H1 (cell line): ENCODE results near the gene CLIC3. TPM values are rescaled to one million over a fixed set of nuclear protein-coding genes. Genes with fewer than 3 reads are reported as not detected.

Experiments
- CTCF ChIA-PET: fragments of 300-600 bp; sonication (Branson Sonifier 250); formaldehyde crosslinking; loops from one replicate; lab custom pipeline; 2021; ENCODE audit not compliant: partially characterized antibody; lab: Charles Lee
- POLR2A ChIA-PET: fragments of 300-600 bp; sonication (Branson Sonifier 250); formaldehyde crosslinking; loops from one replicate; lab custom pipeline; 2021; ENCODE audit warnings: inconsistent platforms; ENCODE audit not compliant: partially characterized antibody; lab: Charles Lee
- DNase-seq, 2 experiments: peaks; one replicate each; pipeline versions ENCODE4 v3.0.0 to v3.0.0-alpha.2; 2010 to 2022; ENCODE audit warnings: low spot score in 2 of 2, low read depth in 1 of 2, mixed read lengths in 1 of 2
- FAIRE-seq: peaks from 2 replicates; lab custom pipeline; 2011; peaks lifted over from hg19 to GRCh38; lab: Jason Lieb, UNC
- H2AFZ ChIP-seq: 2 replicates; pipeline ENCODE4 v1.8.1; 2012; ENCODE audit warnings: low read length, inconsistent platforms
- H2AK5ac ChIP-seq: 2 replicates; pipeline ENCODE4 v1.6.1; 2013; ENCODE audit warnings: low read depth, low read length
- H2BK120ac ChIP-seq: replicated peaks from 2 replicates; pipeline ENCODE3; 2013; ENCODE audit warnings: low read depth, low read length, inconsistent platforms
- H2BK12ac ChIP-seq: 2 replicates; pipeline ENCODE4 v1.6.1; 2013; ENCODE audit warnings: low read depth, low read length
- H2BK15ac ChIP-seq: 2 replicates; pipeline ENCODE4 v1.6.1; 2013; ENCODE audit warnings: low read length
- H2BK20ac ChIP-seq: 2 replicates; pipeline ENCODE4 v1.6.1; 2013; ENCODE audit warnings: low read length
- H2BK5ac ChIP-seq: 2 replicates; pipeline ENCODE4 v1.6.1; 2013; ENCODE audit warnings: low read depth, low read length
- H3K14ac ChIP-seq: 2 replicates; pipeline ENCODE4 v1.6.1; 2013; ENCODE audit warnings: inconsistent platforms; ENCODE audit not compliant: insufficient read length
- H3K18ac ChIP-seq: 2 replicates; pipeline ENCODE4 v1.6.1; 2013; ENCODE audit warnings: low read length; ENCODE audit errors: extremely low read depth
- H3K23ac ChIP-seq: 2 replicates; pipeline ENCODE4 v1.6.1; 2013; ENCODE audit warnings: inconsistent platforms; ENCODE audit not compliant: insufficient read length
- H3K23me2 ChIP-seq: 2 replicates; pipeline ENCODE4 v1.6.1; 2013; ENCODE audit warnings: low read depth, low read length
- H3K27ac ChIP-seq: 2 replicates; pipeline ENCODE4 v1.6.1; 2011; ENCODE audit warnings: low read depth, low read length, inconsistent platforms
- H3K27me3 ChIP-seq, 4 experiments: replicated peaks in 1 of 4; 1 replicate in 1 of 4; 2 replicates in 3 of 4; pipeline versions ENCODE4 v1.6.1 to v1.8.1; 2011 to 2013; ENCODE audit warnings: low read length in 3 of 4, mild to moderate bottlenecking in 3 of 4, inconsistent platforms in 2 of 4, mixed read lengths in 2 of 4, moderate library complexity in 1 of 4; ENCODE audit not compliant: control insufficient read depth in 3 of 4, insufficient read depth in 3 of 4; ENCODE audit errors: extremely low read depth in 1 of 4
- H3K36me3 ChIP-seq, 4 experiments: 2 replicates each; pipeline versions ENCODE4 v1.6.1 to v1.8.1; 2011 to 2013; ENCODE audit warnings: mild to moderate bottlenecking in 4 of 4, low read length in 3 of 4, moderate library complexity in 2 of 4, control low read depth in 1 of 4, inconsistent platforms in 1 of 4; ENCODE audit not compliant: insufficient read depth in 4 of 4, control insufficient read depth in 2 of 4
- H3K4ac ChIP-seq: replicated peaks from 2 replicates; pipeline ENCODE3; 2013; ENCODE audit warnings: low read length, low read depth, mixed read lengths, inconsistent platforms; ENCODE audit not compliant: insufficient read length
- H3K4me1 ChIP-seq, 4 experiments: replicated peaks in 1 of 4; 1 replicate in 1 of 4; 2 replicates in 3 of 4; pipeline versions ENCODE4 v1.6.1 to v1.8.1; 2011 to 2013; ENCODE audit warnings: low read length in 3 of 4, inconsistent platforms in 2 of 4, mixed read lengths in 1 of 4; ENCODE audit not compliant: insufficient read depth in 4 of 4, control insufficient read depth in 3 of 4
- H3K4me2 ChIP-seq, 2 experiments: 2 replicates each; pipeline versions ENCODE4 v1.6.1 to v1.8.1; 2011 to 2013; ENCODE audit warnings: low read depth in 2 of 2, low read length in 2 of 2, control low read depth in 1 of 2, inconsistent platforms in 1 of 2, mild to moderate bottlenecking in 1 of 2; ENCODE audit not compliant: insufficient read depth in 1 of 2
- H3K4me3 ChIP-seq, 4 experiments: fragments of 200-600, 300-600 bp in 1 of 4; sonication (generic), shearing (Covaris generic), sonication (Bioruptor Twin) in 1 of 4; 2 replicates each; pipeline versions ENCODE4 v1.5.1 to v1.8.1; 2011 to 2016; ENCODE audit warnings: low read length in 4 of 4, low read depth in 3 of 4, control low read depth in 2 of 4, inconsistent platforms in 2 of 4, mild to moderate bottlenecking in 2 of 4, mixed read lengths in 1 of 4, moderate library complexity in 1 of 4; ENCODE audit not compliant: insufficient read depth in 2 of 4; ENCODE audit errors: extremely low read depth in 1 of 4
- H3K56ac ChIP-seq: replicated peaks from 2 replicates; pipeline ENCODE3; 2013; ENCODE audit warnings: low read depth, mild to moderate bottlenecking, mixed read lengths, low read length, inconsistent platforms; ENCODE audit not compliant: insufficient read length
- H3K79me1 ChIP-seq: 2 replicates; pipeline ENCODE4 v1.6.1; 2013; ENCODE audit warnings: low read depth, low read length, control low read depth
- H3K79me2 ChIP-seq, 2 experiments: 2 replicates each; pipeline versions ENCODE4 v1.6.1 to v1.8.1; 2012 to 2013; ENCODE audit warnings: low read length in 2 of 2, mild to moderate bottlenecking in 2 of 2, inconsistent platforms in 1 of 2; ENCODE audit not compliant: insufficient read depth in 2 of 2, control insufficient read depth in 1 of 2
- H3K9ac ChIP-seq, 4 experiments: replicated peaks in 1 of 4; 1 replicate in 1 of 4; 2 replicates in 3 of 4; pipeline versions ENCODE4 v1.6.1 to v1.8.1; 2011 to 2013; ENCODE audit warnings: low read depth in 3 of 4, low read length in 3 of 4, control low read depth in 2 of 4, mild to moderate bottlenecking in 2 of 4, moderate library complexity in 2 of 4, inconsistent platforms in 1 of 4; ENCODE audit errors: extremely low read depth in 1 of 4
- H3K9me3 ChIP-seq, 2 experiments: 2 replicates each; pipeline versions ENCODE4 v1.6.1 to v1.8.1; 2012 to 2013; ENCODE audit warnings: mild to moderate bottlenecking in 2 of 2, moderate library complexity in 2 of 2, control low read depth in 1 of 2, inconsistent platforms in 1 of 2, low read depth in 1 of 2, low read length in 1 of 2, mixed read lengths in 1 of 2; ENCODE audit not compliant: insufficient read depth in 2 of 2
- H4K20me1 ChIP-seq, 2 experiments: replicated peaks in 1 of 2; 2 replicates each; pipeline versions ENCODE3 to v1.8.1; 2011 to 2013; ENCODE audit warnings: inconsistent platforms in 2 of 2, low read length in 2 of 2, mild to moderate bottlenecking in 1 of 2; ENCODE audit not compliant: insufficient read depth in 2 of 2, control insufficient read depth in 1 of 2
- H4K5ac ChIP-seq: 2 replicates; pipeline ENCODE4 v1.6.1; 2013; ENCODE audit warnings: low read length, low read depth, mixed read lengths, inconsistent platforms; ENCODE audit not compliant: insufficient read length
- H4K8ac ChIP-seq: 2 replicates; pipeline ENCODE4 v1.8.0; 2013; ENCODE audit warnings: mild to moderate bottlenecking, moderate library complexity, low read length, inconsistent platforms; ENCODE audit not compliant: insufficient read depth; ENCODE audit errors: extremely low read depth
- H4K91ac ChIP-seq: replicated peaks from 2 replicates; pipeline ENCODE3; 2013; ENCODE audit warnings: low read length, mixed read lengths, inconsistent platforms; ENCODE audit not compliant: insufficient read length
- CREB1 ChIP-seq: IDR thresholded peaks from 2 replicates; pipeline ENCODE4 v1.6.1; 2012; ENCODE audit warnings: inconsistent platforms
- WGBS, 2 experiments: shearing (Covaris generic) in 1 of 2; methylation state at CpG; one replicate each; pipeline versions ENCODE4 v1.1.6 to v1.1.7; 2013 to 2015; ENCODE audit warnings: low lambda C conversion rate in 2 of 2, mixed read lengths in 2 of 2, inconsistent platforms in 1 of 2, low coverage in 1 of 2, missing lambda C conversion rate in 1 of 2; ENCODE audit not compliant: insufficient replicate concordance in 2 of 2, insufficient coverage in 1 of 2, insufficient read length in 1 of 2; ENCODE audit errors: extremely low coverage in 1 of 2, missing lambda C conversion rate in 1 of 2; 5-methylcytosine and 5-hydroxymethylcytosine counted together
- polyA plus RNA-seq, 7 experiments: library from polyadenylated mRNA; depleted of rRNA in 3 of 7; stranded (reverse) in 5 of 7; unstranded in 2 of 7; fragments of >200 nt in 5 of 7; fragments of 200-250 nt in 2 of 7; gene quantifications; 1 replicate in 5 of 7; 2 replicates in 1 of 7; 4 replicates in 1 of 7; pipeline versions ENCODE4 v1.2.1 to v1.2.3, GENCODE V29; 2011 to 2013; ENCODE audit warnings: missing spikeins in 2 of 7, mixed read lengths in 2 of 7
- total RNA-seq: library from RNA; stranded (reverse); fragmentation: NEBNext Ultra II Directional; extraction: Animal tissue kit (Norgen Biotek cat#: 25700); gene quantifications from 2 replicates; pipeline ENCODE4 v1.2.1, GENCODE V29; 2021
- TF ChIP-seq, protein P1 (sequence below): IDR thresholded peaks from 2 replicates; pipeline ENCODE4 v1.6.1; 2011; ENCODE audit warnings: low read depth, mild to moderate bottlenecking, low read length; ENCODE audit not compliant: insufficient read depth

The CLIC3 gene
- total and polyA plus RNA-seq, 2 of the 8 experiments (the other 6 are each of a cell fraction or from before 2014, with no cell fraction given): 0.12 TPM; not detected in 1

DNA sequence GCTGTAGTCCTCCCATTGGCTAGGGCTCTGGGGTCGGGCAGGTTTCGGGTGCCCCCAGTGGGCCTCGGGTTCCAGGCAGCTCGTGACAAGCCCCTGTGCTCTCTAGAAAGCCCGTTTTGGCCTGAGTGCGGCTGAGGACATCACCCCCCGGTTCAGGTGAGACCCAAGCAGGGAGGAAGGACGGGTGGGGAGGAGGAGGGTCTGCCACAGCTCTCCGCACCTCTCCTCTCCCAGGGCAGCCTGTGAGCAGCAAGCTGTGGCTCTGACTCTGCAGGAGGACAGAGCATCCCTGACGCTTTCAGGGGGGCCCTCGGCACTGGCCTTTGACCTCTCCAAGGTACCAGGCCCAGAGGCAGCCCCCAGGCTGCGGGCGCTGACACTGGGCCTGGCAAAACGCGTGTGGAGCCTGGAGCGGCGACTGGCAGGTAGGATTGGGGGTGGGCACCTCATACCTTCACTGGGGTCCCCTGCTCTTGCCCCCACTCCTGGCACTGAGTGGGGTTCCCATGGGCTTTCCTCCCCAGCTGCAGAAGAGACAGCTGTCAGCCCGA is 3.5 kb downstream of the CLIC3 start:
- peak overlapping the region; percentile 65; the same call in 1 of the 2 replicates for H4K8ac ChIP-seq
- H3K4ac ChIP-seq: no peak overlapping the region
- H3K4me1 ChIP-seq: peaks cover 0 to 20% (median 11%) of the 10 kb centered on the region in 4 experiments; a peak in 6 of 7 replicates
- H2BK20ac ChIP-seq: no peak overlapping the region
- peak overlapping the region; percentile 46 to 89 (median 74) for H3K4me3 ChIP-seq
- no peak overlapping the region for H3K14ac ChIP-seq
- H4K91ac ChIP-seq: no peak overlapping the region
- no peak overlapping the region for H3K23ac ChIP-seq
- peaks cover 0 to 2% (median 0%) of the 10 kb centered on the region in 4 experiments; a peak in 1 of 8 replicates for H3K36me3 ChIP-seq
- ChIA-PET POLR2A (interaction anchor here (0.7 to 1.7 kb wide), 6 partner anchors 15 to 225 kb away, joined by 3 to 4 read pairs (median 4); no protein-coding TSS in a partner anchor), CTCF (interaction anchor here (0.8 to 6.3 kb wide), 14 partner anchors 11 to 223 kb away, joined by 3 to 31 read pairs (median 4); partner anchors contain the start of genes ABCA2, FUT7 and PTGDS)
- no peak overlapping the region for H2AFZ ChIP-seq
- peaks cover 0 to 2% of the 10 kb centered on the region in 2 experiments for H4K20me1 ChIP-seq
- peak overlapping the region; percentile 75 to 82 for H3K4me2 ChIP-seq
- no peak overlapping the region for H3K27ac ChIP-seq
- peaks cover 0 to 13% (median 10%) of the 10 kb centered on the region in 4 experiments; a peak in 3 of 7 replicates for H3K27me3 ChIP-seq
- no peak overlapping the region for H2AK5ac ChIP-seq
- 50% methylated on average over 18 of the region's 18 CpGs; no CpG with 5 or more reads in 1 of the 2 experiments for WGBS, 2 experiments
- no peak overlapping the region for H3K18ac ChIP-seq
- H3K9ac ChIP-seq: peak overlapping the region in 1 of 4 experiments; percentile 52; a peak in 4 of 7 replicates
- H2BK12ac ChIP-seq: no peak overlapping the region
- H3K79me1 ChIP-seq: no peaks in the 10 kb centered on the region
- no peak overlapping the region for H2BK15ac ChIP-seq
- H3K23me2 ChIP-seq: peaks cover 17% of the 10 kb centered on the region
- no peak for DNase-seq
- 0 out of 2 replicates have a peak, but pooled peaks have one; percentile 0 for TF ChIP-seq CREB1
- TF ChIP-seq, protein P1, sequence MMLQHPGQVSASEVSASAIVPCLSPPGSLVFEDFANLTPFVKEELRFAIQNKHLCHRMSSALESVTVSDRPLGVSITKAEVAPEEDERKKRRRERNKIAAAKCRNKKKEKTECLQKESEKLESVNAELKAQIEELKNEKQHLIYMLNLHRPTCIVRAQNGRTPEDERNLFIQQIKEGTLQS: no peak
- H2BK5ac ChIP-seq: peak overlapping the region; percentile 44; the same call in 1 of the 2 replicates
- no peak overlapping the region for H4K5ac ChIP-seq
- no peak overlapping the region for H3K56ac ChIP-seq
- H2BK120ac ChIP-seq: no peak overlapping the region
- FAIRE-seq: no peak
- no peaks in the 10 kb centered on the region for H3K79me2 ChIP-seq
- H3K9me3 ChIP-seq: peaks cover 6% of the 10 kb centered on the region in 2 experiments; a peak in 2 of 4 replicates
